HFFc6 (cell line): ENCODE measurements around the gene STOX2. TPM values are rescaled to one million over a fixed set of nuclear protein-coding genes. Genes with fewer than 3 reads are reported as not detected.
"Not testable (repeated sequence)": the region's sequence is repeated elsewhere in the genome, so short reads cannot be mapped to it uniquely, and the experiment has no call there.

ENCODE experiments used
- DNase-seq: peaks from one replicate; pipeline ENCODE4 v3.0.0-alpha.2; 2018
- H3K27ac Mint-ChIP-seq: 2 replicates; pipeline ENCODE4 v1.8.0; 2020; ENCODE audit warnings: mild to moderate bottlenecking, mixed read lengths
- H3K27me3 Mint-ChIP-seq: 2 replicates; pipeline ENCODE4 v1.8.0; 2021; ENCODE audit warnings: mild to moderate bottlenecking, moderate library complexity, mixed read lengths; ENCODE audit not compliant: insufficient read depth
- H3K36me3 Mint-ChIP-seq: 2 replicates; pipeline ENCODE4 v1.8.0; 2021; ENCODE audit warnings: low read depth, mixed read lengths
- H3K4me1 Mint-ChIP-seq: 2 replicates; pipeline ENCODE4 v1.8.0; 2020; ENCODE audit warnings: low read depth, mixed read lengths
- H3K4me3 Mint-ChIP-seq: 2 replicates; pipeline ENCODE4 v1.8.0; 2020; ENCODE audit warnings: mild to moderate bottlenecking, moderate library complexity, mixed read lengths
- H3K9me3 Mint-ChIP-seq: 2 replicates; pipeline ENCODE4 v1.8.0; 2020; ENCODE audit warnings: mild to moderate bottlenecking, mixed read lengths
- CTCF ChIP-seq: fragments of 200-600 bp; sonication (generic); IDR thresholded peaks from 2 replicates; pipeline ENCODE4 v1.5.0; 2021; ENCODE audit warnings: antibody characterized with exemption, mild to moderate bottlenecking
- total RNA-seq, 6 experiments: library from RNA; stranded (reverse); fragmentation: NEBNext Ultra II Directional; extraction: Animal tissue kit (Norgen Biotek cat#: 25700); gene quantifications; 2 replicates in 1 of 6; 3 replicates in 5 of 6; pipeline ENCODE4 v1.2.3, GENCODE V29; 2021

Gene STOX2
- total RNA-seq, 6 experiments from 2014 or later = 0.07 to 0.17 TPM; not detected in 4

- no peak for TF ChIP-seq CTCF
- H3K4me1 Mint-ChIP-seq = no peaks in the 10 kb centered on the region; the same call in 1 of the 2 replicates
- DNase-seq = no peak
- H3K27me3 Mint-ChIP-seq = no peaks in the 10 kb centered on the region; the same call in 1 of the 2 replicates
- no peak overlapping the region for H3K27ac Mint-ChIP-seq
- H3K9me3 Mint-ChIP-seq = peaks cover 31% of the 10 kb centered on the region; the same call in 1 of the 2 replicates
- no peaks in the 10 kb centered on the region for H3K36me3 Mint-ChIP-seq
- no peak overlapping the region for H3K4me3 Mint-ChIP-seq
Observed at GRCh38 chr4:184030764-184031163, 125.7 kb downstream of the STOX2 start.

- Mint-ChIP-seq H3K9me3 (peaks cover 31% of the 10 kb centered on the region; the same call in 1 of the 2 replicates), H3K4me3 (no peak overlapping the region), H3K27ac (no peak overlapping the region), H3K36me3 (no peaks in the 10 kb centered on the region), H3K27me3 (no peaks in the 10 kb centered on the region; the same call in 1 of the 2 replicates), H3K4me1 (no peaks in the 10 kb centered on the region; the same call in 1 of the 2 replicates)
- TF ChIP-seq CTCF = no peak
- no peak for DNase-seq
Observed at GRCh38 chr4:184032091-184032490, 127.0 kb downstream of the STOX2 start.

- H3K27ac Mint-ChIP-seq = no peak overlapping the region
- TF ChIP-seq CTCF = no peak
- peaks cover 23% of the 10 kb centered on the region for H3K9me3 Mint-ChIP-seq
- no peak overlapping the region for H3K4me3 Mint-ChIP-seq
- H3K4me1 Mint-ChIP-seq = no peaks in the 10 kb centered on the region
- DNase-seq = no peak
- H3K36me3 Mint-ChIP-seq = no peaks in the 10 kb centered on the region
- H3K27me3 Mint-ChIP-seq = peaks cover 5% of the 10 kb centered on the region
Observed at GRCh38 chr4:184039963-184040383, 134.9 kb downstream of the STOX2 start.

- Mint-ChIP-seq H3K9me3 (peaks cover 30% of the 10 kb centered on the region), H3K4me1 (no peaks in the 10 kb centered on the region), H3K36me3 (peaks cover 4% of the 10 kb centered on the region; the same call in 1 of the 2 replicates), H3K4me3 (no peak overlapping the region), H3K27me3 (peaks cover 5% of the 10 kb centered on the region), H3K27ac (no peak overlapping the region)
- no peak for TF ChIP-seq CTCF
- DNase-seq = no peak
Observed at GRCh38 chr4:184041156-184041555, 136.0 kb downstream of the STOX2 start.

- no peak for DNase-seq
- Mint-ChIP-seq H3K36me3 (peaks cover 4% of the 10 kb centered on the region; the same call in 1 of the 2 replicates), H3K27me3 (no peaks in the 10 kb centered on the region; the same call in none of the 2 replicates), H3K9me3 (peaks cover 58% of the 10 kb centered on the region), H3K4me3 (no peak overlapping the region), H3K27ac (no peak overlapping the region), H3K4me1 (no peaks in the 10 kb centered on the region)
- TF ChIP-seq CTCF = no peak
Observed at GRCh38 chr4:184046148-184046547, 141.0 kb downstream of the STOX2 start.

- H3K4me1 Mint-ChIP-seq = not testable (repeated sequence)
Observed at GRCh38 chr4:184051262-184051661, 146.2 kb downstream of the STOX2 start.

More at GRCh38 chr4:184051262-184051661, 146.2 kb downstream of the STOX2 start:
- not testable (repeated sequence) for DNase-seq, H3K27ac Mint-ChIP-seq, H3K27me3 Mint-ChIP-seq, H3K36me3 Mint-ChIP-seq, H3K4me3 Mint-ChIP-seq
- peaks cover 48% of the 10 kb centered on the region for H3K9me3 Mint-ChIP-seq
